GM12874 (cell line): ENCODE data around the gene TNFRSF1A.

ENCODE experiments used
- CTCF ChIP-seq: IDR thresholded peaks from 2 replicates; pipeline ENCODE4 v1.5.1; 2011; ENCODE audit warnings: low read depth, mild to moderate bottlenecking, control low read depth, low read length, moderate library complexity; ENCODE audit not compliant: insufficient read depth

Gene TNFRSF1A

GRCh38 chr12:6341417-6342139, at the start of gene TNFRSF1A:
Gene TNFRSF1A, minus strand, starts transcription at chr12:6342076. Its CDS starts 262 bp downstream, at chr12:6341814.
- no peak for TF ChIP-seq CTCF

- TF ChIP-seq CTCF = no peak
These were observed 49.1 kb upstream of the TNFRSF1A start for GRCh38 chr12:6391013-6391412.

GRCh38 chr12:6390084-6390799, 48.4 kb upstream of the TNFRSF1A start:
- TF ChIP-seq CTCF = no peak

GRCh38 chr12:6387541-6387940, 45.7 kb upstream of the TNFRSF1A start:
- no peak for TF ChIP-seq CTCF

GRCh38 chr12:6386491-6386890, 44.6 kb upstream of the TNFRSF1A start:
- TF ChIP-seq CTCF = no peak

- no peak for TF ChIP-seq CTCF
These were observed 44.2 kb upstream of the TNFRSF1A start for GRCh38 chr12:6386038-6386437.

- no peak for TF ChIP-seq CTCF
These were observed 42.9 kb upstream of the TNFRSF1A start for GRCh38 chr12:6384499-6385436.
